8988T (cell line): ENCODE measurements around the gene CD81.

ENCODE experiments used
- DNase-seq: peaks from one replicate; pipeline ENCODE4 v3.0.0; 2011

CD81 gene

DNA sequence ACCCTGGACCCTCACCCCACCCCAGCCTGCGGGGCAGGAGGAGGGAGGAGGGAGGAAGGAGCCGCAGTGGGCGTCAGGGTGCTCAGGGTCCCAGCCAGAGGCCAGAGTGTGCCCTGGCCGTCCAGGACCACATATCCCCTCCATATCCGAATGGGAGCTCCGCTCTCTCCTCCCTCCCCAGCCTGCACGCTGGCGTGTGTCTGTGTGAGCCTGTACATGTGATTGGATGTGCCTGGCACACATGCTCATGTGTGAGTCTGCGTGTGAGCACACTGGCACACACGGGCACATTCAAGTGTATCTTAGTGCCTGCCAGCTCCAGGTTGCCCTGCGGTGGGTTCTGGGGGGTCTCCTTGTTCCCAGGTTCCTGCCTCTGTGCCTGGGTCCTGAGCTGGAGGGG is 31.6 kb downstream of the CD81 start:
- no peak for DNase-seq

DNA sequence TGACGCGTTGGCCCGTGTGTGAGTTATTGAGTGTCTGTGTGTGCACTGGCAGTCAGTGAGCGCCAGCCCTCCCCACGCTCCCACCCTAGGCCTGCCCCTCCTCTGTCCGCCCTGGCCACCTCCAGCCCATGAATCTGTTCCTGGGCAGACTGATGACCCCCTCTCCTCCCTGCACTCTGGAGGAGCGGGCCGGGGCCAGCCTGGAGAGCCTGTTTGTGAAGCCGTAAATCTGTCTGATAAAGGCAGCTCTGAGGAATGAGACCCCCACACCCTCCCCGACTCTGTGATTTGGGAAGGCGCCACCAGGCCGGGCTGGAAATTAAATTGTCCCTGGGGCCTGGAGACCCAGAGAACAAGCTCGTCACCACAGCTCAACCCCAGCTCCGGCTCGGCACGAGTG is 32.0 kb downstream of the CD81 start:
- no peak for DNase-seq

DNA sequence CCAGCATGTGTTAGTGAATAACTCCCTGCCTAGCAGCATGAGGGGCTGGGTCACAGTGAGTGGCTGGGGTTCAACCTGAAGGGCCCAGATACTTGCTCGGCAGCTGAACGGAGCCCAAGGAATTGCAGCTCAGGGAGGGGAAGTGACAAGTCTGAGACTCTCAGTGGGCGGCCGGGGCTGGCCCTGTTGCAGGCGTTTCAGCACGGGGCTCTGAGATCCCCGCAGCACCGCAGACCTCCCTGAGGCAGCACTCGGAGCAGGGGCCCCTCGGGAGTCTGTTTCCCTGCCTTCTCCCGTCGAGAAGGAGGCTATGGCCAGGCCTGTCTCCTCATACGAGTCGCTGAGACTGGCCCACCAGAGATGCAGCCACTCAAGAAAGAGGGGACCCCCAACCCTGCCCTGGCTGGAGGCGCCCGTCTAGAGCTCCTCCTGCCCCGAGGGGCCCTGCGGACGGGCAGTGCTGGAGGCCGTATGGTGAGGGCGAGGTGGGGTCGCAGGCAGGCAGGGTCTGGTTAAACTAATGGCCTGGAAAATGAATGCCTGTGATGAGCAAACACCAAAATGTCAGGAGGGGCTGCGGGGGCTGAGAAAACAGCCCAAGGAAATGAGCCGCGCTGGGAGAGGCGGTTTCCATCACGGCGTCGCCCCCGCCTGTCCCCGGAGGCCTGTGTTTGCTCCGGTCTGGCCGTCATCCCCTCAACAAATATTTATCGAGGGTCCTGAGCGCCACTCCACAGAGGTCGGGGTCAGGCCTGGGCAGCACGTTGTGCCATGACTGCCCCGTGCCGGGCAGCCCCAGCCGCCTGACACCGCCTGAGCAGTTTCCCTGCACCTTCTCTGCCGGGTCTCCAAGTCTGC is 32.7 kb downstream of the CD81 start:
- DNase-seq = no peak

DNA sequence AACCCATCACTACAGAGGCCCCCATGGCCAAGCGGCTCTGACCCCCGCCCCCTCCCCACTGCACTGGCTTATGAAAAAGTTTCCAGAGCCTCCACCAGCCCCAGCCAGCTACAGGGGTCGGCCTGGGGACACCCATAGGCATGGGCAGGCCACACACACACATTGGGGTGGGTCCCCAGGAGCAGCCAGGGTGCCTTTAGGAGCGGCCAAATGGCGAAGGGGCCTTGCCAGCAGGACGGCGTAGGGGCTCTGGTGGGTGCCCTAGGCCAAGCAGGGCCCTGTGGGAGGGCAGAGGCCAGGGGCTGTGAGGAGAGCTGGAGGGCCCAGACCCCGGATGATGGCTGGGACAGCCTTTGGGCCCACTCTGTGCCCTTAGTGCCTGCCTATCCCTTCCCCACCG is 33.5 kb downstream of the CD81 start:
- no peak for DNase-seq

DNA sequence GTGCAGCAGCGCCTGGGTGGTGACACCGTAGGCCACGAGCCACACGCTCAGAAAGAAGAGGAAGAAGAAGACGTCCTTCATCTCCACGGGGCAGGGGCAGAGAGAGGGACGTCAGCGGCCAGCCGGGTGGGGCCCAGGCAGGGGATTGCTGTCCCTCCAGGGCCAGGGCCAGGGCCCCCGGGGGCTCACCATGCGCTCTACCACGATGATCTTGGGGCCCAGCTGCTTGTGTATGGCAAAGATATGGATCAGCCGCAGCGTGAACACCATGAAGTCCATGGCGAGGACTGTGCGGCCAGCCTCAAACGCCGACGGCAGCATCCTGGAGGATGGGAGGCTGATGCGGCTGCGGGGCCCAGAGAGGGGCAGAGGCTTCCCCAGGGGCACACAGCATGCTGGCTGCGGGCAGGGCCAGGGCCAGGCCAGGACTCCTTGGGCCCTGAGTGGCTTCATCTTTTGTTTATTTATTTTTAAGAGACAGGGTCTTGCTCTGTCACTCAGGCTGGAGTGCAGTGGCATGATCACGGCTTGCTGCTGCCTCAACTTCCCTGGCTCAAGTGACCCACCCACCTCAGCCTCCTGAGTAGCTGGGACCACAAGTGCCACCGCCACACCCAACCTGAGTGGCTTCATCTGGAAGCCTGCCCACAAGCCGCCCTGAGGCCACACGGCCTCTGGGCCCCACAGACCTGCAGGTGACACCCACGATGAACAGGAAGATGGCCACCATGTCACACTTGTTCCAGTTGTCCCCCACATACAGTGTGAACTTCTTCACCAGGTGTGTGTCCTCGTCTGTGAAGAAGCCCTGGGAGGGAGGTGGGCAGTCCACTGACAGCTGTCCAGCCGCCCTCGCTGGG is 34.6 kb downstream of the CD81 start:
- no peak for DNase-seq

DNA sequence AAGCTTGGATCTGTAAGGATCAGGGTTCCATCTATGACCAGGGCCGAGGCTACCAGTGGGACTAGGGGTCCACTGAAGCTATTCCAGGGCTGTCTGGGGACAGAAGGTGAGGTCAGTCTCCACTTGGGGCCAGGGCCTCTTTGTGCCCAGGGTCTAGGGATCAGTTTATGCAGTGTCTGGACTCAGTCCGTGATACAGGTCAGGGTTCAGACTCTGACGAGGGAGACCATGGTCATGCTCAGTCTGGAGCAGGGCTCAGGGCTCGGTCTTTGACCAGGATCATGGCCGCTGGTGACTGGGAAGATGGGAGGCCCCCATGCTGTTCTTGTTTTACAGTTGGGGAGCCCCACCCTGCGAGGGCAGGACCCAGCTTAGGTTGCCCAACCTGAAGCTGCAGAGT is 35.2 kb downstream of the CD81 start:
- DNase-seq = no peak

DNA sequence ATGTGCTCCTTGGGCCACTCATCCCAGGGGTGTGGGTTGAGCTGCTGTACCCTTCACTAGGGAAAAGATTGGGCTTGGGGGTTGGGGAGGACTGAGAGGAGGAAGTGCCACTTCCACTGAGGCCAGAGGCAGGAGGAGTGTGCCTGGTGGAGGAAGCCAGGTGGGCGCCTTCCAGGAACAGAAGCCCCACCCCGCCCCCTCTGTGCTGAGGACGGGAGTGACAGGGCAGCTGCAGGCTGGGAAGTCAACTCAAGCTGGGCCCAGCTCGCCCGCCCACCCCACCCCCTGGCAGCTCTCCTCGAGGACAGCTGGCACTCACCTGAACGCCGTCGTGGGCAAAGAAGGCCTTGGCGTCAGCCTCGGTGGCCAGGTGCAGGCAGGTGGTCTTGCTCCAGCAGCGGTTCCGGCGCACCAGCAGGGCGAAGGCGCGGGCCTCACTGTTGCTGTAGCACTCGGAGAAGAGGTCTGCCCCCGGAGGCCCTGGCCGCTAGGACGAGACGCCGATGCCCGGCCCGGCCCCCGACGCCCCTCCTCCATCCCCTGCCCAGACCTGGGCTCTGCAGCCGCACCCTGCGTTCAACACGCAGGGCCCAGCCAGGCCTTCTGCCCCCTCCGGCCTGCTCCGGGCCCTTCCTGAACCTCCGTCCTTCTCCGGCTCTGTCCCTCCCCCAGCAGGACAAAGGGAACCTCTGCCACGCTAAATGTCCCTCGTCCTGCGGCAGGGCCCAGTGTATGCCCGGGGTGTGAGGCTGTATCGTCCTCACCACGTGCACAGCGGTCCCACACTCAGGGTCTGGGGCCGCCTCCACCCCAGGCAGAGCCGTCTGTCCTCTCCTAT is 36.9 kb downstream of the CD81 start:
- DNase-seq = no peak

DNA sequence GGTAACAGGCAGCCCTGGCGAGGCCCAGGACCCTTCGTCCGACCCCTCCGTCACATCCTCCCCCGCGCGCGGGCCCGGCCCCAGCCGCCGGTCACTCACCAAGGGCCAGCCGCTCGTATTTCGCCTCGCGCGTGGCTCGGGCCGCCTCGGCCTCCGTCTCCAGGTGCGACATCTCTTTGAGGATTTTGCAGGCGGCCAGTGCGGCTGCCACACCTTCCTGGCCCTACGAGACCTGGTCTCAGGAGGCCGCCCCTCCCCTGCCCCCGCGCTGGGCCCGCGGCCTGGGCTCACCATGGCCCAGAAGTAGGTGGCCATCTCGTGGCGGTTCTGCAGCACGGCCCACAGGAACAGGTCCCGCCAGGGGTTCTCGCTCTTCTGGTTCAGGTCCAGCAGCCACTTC is 37.5 kb downstream of the CD81 start:
- no peak for DNase-seq

DNA sequence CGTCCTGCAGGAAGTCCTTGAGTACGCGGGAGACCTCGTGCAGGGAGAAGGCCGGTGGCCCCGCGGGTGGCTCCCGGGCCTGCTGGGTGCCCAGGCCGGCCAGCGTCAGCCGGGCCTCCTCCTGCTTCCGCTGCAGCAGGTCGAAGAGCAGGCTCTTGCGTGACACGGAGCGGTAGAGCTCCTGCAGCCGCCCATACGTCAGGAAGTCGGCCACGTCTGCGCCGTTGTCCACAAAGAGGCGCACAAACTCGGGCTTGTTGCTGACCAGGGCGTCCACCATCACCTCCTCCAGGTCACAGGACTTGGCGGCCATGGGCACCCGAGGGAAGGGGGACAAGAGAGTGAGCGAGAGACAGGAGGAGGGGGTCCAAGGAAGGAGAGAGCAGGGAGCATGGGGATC is 38.1 kb downstream of the CD81 start:
- DNase-seq = no peak

DNA sequence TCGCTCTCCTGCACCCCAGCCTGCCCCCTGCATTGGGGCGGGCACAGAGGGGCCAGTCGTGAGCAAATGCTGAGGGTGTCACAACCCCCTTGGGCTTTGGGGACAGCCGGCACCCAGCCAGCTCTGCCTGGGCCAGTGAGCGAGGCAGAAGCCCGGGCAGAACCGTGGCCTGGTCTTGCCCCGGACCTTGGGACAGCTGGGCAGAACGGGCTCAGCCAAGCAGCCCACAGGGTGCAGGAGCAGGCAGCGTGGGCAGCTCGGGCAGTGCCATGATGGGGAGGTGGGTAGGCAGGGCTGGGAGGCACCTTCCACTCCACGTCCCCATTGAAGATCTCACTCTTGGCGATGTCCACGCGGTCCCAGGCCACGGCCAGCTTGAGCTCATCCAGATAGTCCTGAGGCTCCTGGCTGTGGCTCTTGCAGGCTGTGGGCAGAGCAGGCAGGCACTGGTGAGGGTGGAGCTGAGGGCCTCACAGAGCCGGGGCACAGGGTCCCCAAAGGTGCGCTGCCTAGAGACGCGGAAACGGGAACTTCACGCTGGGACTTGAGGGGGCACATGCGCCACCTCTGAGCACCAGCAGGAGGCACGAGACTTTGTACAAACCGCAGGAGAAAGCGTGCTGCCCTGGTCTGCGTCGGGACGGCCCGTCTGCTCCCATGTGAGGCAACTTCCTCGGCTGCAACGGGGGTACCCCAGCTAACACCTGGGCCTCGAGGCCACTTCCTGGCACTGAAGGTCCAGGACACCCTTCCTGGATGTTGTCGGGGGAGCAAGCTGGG is 38.7 kb downstream of the CD81 start:
- no peak for DNase-seq

DNA sequence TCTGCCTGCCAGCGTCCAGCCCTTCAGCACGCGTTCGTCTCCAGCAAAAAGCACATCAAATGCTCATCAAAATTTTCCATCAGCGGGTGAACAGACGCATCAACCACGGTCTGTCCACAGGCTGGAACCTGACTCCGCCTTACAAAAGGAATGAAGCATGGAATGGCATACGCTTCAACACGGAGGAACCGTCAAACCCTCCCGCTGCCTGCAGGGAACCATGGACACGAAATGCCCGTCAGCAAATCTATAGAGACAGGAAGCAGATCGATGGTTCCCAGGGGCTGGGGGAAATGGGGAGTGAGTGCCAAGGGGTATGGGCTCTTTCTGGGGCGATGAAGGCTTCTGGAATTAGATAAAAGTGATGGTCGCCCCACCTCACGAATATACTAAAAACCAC is 39.7 kb downstream of the CD81 start:
- DNase-seq = no peak

DNA sequence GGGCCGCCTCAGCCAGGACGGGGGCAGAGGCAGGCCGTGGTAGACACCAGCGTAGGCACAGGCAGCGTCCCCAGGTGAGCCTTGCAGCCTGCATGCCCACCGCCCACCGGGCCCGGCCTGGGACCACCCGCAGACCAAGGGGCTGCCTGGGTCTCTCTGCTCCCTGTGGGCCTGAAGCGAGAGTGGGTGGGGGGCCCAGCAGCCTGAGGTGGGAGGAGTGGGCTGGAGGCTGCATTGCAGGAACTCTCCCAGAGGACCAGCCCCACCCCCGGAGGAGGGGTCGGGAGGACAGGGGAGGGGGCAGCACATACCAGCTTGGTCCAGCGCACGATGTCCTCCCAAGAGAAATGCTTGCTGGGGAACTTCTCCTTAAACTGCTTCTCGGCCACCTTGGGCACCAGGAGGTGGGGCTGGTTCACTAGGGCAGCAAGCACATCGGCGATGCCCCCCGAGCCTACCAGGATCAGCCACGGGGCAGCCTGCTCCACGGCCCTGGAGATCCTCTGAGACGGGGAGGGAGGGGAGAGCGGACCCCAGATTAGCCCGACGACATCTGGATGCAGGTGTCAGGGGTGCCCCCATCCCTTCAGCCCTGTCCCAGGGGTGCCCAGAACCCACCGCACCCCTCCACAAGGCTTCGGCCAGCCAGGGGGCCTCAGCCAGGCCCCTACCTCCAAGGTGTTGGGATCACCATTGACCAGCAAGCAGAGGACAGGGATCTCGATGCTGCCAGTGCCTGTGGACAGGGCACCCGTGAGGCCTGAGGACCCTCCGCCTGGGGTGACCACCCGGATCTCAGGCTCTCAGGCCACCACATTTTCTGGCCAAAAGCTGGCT is 41.0 kb downstream of the CD81 start:
- DNase-seq = no peak

DNA sequence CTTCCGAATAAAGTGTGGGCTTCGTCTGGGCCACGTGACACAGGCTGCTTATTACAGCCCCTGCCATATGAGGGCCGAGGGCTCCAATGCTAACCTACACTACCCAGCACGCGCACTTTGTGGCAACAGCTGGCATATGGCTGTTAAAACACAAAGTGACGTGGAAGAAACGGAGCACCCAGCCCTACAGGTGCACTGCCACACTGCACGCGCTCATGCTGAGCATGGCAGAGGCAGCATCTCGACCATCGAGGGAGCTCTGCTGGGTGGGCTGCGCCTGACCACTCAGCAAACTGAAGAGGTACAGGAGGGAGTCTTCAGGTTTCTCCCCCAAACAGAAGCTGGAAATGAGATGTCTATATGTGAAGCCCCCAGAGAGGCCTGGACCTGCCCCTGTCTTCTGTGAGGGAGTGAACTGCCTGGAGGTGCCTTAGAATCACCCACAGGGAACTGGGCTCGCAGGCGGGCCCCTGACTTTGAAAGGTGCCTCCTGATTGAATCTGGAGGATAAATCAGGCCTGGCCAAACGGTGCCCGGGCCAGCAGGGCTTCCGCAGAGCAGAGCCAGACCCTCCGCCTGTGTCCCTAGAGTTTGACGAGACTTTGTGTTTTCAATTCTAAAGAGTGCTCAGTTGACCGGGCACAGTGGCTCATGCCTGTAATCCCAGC is 41.7 kb downstream of the CD81 start:
- no peak for DNase-seq

DNA sequence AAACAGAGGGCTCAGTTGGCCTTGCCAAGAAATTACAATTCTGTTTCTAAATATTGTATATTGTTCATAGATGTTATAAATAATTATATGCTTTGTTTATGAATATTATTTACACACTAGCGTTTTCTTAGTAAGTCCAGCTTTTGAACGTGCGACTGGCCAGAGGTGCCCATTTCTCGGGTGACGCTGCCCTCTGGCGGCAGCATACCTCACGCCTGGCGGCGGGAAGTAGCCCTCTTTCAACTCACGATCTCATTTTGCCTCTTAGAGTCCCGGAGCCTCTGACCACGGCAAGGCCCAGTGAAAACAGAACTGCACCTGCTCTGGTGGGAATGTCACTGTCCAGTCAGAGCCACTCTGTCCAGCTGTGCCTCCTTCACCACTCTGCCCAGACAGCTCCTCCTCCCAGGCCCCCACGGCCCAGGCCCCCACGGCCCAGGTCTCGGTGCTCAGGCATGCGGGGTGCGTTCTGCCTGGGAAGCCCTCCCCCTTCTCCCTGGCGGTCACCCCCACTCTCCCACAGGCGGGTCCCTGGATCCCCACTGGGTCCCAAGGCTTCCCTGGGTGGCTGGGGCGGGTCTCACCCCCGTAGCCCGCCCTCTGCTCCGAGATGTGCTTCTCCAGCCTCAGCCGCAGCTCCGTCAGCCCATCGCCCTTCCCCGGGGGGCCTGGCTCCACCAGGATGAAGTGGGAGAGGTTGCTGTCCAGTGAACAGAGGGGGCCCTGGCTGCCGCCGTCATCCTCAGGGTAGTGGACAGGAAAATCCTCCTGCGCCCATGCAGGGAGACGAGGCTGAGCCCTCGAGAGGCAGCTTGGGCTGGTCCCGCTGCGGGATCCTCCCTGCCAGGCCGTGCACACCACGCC is 42.8 kb downstream of the CD81 start:
- DNase-seq = peak; percentile 99

DNA sequence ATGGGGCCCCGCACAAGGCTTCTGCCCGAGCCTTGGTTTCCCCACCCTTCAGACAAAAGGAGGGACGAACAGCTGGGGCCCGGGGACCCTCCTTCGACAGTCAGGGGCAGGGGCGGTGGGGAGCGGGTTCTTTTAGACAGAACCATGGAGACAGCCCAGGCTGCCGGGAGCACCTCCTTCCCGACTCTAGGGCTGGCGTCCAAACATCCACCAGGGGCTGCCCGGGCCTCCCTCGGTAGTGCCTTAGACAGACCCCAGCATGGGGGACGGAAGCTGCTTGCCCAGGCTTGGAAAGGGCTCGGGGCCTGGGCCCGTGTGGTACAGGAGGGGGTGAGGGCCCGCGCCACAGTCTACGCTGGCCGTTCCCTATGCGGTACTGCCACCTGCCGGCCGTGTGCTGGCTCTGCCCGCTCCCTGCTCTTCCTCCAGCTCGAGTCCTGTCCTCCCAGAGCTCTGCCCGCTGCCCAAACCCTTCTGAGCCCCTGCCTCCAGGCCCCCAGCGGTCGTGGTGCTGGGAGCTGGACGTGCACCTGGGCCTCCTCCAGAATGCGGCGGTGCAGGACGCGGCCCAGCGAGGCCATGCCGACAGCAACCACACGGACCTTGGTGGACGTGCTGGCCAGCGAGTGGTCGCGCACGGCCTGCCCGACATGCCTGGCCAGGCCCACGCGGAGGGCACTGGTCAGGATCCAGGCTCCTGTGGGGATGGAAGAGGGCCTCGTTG is 43.6 kb downstream of the CD81 start:
- peak; percentile 100 for DNase-seq

DNA sequence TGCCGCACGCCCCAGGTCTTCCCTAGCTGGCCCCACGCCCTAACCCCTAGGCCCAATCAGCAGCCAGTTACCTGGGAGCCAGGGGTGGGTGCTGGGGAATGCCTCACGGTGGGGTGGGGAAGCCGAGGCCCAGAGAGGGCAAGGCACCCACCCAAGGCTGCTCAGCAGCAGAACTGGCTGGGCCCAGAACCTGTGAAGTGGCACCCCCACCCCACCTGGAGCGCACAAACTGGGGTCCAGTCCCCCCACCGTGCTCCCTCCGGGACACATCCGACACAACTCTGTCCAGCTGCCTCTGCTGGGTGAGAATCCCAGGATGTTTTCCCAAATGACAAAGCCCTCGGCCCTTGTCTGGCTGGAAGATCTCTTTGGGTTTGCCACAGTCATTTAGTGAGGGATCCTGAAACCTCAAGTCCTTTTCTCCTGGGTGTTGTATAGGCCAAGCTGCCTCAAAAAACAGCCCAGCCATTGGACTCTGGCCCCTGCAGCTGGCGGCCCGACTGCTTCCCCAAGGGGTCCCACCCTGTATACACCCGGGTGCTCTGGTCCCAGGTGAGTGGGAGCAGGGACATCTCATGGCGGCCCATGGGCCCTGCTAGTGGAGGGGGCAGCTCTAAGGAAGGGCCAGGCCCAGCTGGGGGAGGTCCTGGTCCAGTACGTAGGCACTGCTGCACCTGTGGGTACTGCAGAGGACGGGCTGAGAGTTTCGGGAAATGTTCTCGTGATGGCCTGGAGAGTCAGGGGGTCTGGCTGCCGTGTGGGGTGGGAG is 44.3 kb downstream of the CD81 start:
- DNase-seq = no peak

DNA sequence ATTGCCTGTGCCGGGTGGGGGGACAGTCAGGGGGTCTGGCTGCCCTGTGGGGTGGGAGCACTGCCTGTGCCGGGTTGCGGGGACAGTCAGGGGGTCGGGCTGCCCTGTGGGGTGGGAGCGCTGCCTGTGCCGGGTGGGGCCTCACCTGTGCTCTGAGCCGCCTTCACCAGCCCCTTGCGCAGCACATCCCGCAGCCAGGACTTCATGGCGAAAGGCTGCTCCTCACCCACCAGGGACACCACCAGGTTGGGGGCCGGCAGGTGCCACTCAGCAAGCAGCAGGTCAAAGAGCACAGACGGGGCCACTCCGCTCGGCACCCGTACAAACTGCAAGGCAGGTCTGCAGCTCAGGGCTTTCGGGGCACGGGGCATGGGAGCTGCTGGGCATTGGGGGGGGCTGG is 44.9 kb downstream of the CD81 start:
- no peak for DNase-seq

DNA sequence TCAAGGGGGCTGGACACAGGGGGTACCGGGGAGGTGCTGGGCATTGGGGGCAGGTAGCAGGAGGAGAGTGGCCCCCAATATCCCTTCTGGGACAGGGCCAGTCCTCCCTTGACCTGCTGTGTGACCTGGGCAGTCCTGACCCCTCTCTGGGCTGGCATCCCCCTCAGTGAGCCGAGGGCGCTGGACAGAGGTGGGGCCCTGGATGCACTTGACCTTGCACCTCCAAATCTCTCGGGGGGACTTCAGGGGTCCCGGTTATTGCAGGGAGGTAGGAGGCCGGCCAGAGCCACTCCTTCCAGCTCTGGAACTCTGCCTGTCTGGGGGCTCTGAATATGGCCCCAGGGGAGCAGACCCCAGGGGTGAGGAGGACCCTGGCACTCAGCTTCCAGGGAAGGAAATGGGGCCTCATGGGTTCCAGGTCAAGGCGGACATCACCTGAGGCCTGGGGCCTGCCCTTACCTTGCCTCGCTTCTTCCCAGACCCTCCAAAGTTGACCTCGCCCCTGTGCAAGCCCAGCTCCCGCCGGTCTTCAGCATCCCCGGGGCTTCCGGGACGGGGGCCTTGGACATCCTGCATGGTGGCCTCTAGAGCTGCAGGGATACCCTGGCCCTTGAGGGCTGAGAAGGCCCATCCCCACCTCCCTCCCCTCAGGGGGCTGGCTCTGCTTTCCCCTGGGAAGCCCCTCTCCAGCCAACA is 45.5 kb downstream of the CD81 start:
- no peak for DNase-seq
